SH-SY5Y (cell line): ENCODE measurements around the gene NBEA.

Experiments
- GATA2 ChIP-seq: IDR thresholded peaks from 2 replicates; pipeline ENCODE4 v1.6.1; 2011; ENCODE audit warnings: mild to moderate bottlenecking, low read depth, low read length
- GATA3 ChIP-seq: IDR thresholded peaks from 2 replicates; pipeline ENCODE4 v1.6.1; 2011; ENCODE audit warnings: low read depth, mild to moderate bottlenecking, low read length, moderate library complexity

- TF ChIP-seq GATA3 (no peak), GATA2 (no peak)
Observed at GRCh38 chr13:35548790-35549189, 606.7 kb downstream of the NBEA start.
